Measurements from ENCODE around the gene ACVR2B.

DNA sequence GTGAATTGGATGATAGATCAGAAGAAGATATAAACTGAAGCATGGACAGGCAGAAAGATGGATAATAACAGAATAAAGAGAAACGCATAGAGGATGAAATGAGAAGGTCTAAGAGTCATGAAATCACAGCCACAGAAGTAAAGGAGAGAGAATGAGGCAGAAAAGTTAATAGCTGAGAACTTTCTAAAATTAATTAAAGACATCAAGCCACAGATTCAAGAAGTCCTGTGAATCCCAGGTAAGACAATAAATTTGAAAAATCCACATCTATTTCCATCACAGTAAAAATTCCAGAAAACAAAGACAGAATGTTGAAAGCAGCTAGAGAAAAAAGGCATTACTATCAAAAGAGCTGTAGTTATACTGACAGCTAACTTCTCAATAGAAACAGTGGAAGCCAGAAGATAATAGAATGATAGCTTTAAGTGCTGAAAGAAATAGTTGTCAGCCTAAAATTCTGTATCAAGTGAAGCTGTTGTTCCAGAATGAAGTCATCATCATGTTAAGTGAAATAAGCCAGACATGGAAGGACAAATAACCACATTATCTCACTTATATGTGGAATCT, 12.0 kb downstream of the ACVR2B start:
- TF ChIP-seq, protein P1, sequence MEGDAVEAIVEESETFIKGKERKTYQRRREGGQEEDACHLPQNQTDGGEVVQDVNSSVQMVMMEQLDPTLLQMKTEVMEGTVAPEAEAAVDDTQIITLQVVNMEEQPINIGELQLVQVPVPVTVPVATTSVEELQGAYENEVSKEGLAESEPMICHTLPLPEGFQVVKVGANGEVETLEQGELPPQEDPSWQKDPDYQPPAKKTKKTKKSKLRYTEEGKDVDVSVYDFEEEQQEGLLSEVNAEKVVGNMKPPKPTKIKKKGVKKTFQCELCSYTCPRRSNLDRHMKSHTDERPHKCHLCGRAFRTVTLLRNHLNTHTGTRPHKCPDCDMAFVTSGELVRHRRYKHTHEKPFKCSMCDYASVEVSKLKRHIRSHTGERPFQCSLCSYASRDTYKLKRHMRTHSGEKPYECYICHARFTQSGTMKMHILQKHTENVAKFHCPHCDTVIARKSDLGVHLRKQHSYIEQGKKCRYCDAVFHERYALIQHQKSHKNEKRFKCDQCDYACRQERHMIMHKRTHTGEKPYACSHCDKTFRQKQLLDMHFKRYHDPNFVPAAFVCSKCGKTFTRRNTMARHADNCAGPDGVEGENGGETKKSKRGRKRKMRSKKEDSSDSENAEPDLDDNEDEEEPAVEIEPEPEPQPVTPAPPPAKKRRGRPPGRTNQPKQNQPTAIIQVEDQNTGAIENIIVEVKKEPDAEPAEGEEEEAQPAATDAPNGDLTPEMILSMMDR (IDR thresholded peaks at IDR 0.05) = no peak
- TF ChIP-seq EZH2 (IDR thresholded peaks at IDR 0.05; ENCODE audit: borderline replicate concordance, insufficient read depth, low read depth, low read length, poor library complexity, severe bottlenecking) = no peak
